Left ventricle myocardium superior (tissue), 1 donor: ENCODE data around the gene FAM78B. TPM values are rescaled to one million over a fixed set of nuclear protein-coding genes. Genes with fewer than 3 reads are reported as not detected.

Experiments used
- ATAC-seq: fragments of 200-7000 bp; cut with Tn5 transposase; one replicate; pipeline ENCODE4 v1.9.1; 2020; ENCODE audit warnings: mild to moderate bottlenecking, moderate library complexity
- DNase-seq: peaks from one replicate; pipeline ENCODE4 v3.0.0-alpha.2; 2020
- intact Hi-C: fragments of 100-400 bp; cut with micrococcal nuclease; formaldehyde crosslinking; loops from one replicate; pipeline ENCODE4 v1.11.0; 2022
- total RNA-seq: library from RNA; stranded (reverse); fragmentation: NEBNext Ultra II Directional; extraction: Animal tissue kit (Norgen Biotek cat#: 25700); gene quantifications from one replicate; pipeline ENCODE4 v1.2.1, GENCODE V29; 2021
- donor health status: DM: no; HTN: yes; CAD: no; lungs with severe emphysema.

Gene FAM78B
- total RNA-seq, 1 donor from 2014 or later: 3.8 TPM

DNA sequence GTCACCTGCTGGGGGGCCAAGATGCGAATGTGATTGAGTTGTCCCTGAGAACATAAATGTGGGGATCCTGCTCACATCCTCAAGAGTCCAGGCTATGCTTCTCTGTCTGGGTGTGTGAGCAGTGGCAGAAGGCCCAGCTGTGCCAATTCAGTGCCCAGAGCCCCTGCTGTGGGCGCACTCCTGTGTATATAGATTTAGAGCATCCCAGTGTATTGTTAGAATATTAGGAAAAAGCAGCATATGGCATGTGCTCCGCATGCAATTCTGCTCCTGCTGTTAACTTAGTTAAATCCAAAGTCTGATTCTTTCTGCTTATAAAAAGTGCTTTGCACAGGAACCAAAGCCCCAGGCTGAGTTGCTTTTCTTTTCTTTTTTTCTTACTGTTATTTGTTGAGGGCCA, 37.8 kb downstream of the FAM78B start:
- DNase-seq (no peak), ATAC-seq (no peak)
- intact Hi-C loops: no loop called here

DNA sequence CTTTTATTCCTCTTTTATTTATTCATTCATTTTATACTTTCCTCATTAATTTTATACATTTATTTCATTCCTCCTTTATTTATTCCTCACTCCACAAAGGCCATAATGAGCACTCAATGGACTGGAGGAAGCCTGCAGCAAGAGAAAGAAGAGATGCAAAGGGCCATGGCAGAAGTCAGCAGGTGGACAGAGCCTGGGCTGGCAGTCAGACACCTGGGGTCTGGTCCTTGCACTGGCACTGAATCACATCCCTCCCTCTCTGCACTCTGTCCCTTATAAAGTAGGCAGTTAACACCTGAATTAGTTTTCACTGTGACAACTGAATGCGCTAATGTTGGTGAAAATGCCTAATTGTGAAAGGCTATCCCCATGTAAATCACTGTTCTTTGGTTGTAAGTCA, 38.6 kb downstream of the FAM78B start:
- ATAC-seq (no peak), DNase-seq (no peak)
- intact Hi-C loops: no loop called here

DNA sequence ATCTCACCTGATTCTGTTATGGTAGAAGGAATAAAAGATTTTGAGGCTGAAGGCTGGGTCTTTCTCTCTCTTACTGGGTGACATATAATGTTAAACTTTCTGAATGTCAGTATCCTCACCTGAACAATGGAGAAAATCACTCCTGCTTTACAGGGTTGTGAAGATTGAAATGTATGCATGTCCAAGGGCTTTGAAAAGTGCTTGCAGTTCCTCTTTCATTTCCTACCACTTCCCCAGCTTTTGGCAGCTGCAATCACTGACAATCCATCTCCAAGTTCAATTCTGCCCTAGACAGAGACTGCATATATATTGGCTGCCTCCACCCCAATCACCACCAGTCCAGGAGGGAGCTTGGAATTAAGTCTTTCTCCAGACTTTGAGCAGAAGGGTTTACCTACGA, 39.8 kb downstream of the FAM78B start:
- intact Hi-C loops: no loop called here
- DNase-seq: no peak
- ATAC-seq: no peak

DNA sequence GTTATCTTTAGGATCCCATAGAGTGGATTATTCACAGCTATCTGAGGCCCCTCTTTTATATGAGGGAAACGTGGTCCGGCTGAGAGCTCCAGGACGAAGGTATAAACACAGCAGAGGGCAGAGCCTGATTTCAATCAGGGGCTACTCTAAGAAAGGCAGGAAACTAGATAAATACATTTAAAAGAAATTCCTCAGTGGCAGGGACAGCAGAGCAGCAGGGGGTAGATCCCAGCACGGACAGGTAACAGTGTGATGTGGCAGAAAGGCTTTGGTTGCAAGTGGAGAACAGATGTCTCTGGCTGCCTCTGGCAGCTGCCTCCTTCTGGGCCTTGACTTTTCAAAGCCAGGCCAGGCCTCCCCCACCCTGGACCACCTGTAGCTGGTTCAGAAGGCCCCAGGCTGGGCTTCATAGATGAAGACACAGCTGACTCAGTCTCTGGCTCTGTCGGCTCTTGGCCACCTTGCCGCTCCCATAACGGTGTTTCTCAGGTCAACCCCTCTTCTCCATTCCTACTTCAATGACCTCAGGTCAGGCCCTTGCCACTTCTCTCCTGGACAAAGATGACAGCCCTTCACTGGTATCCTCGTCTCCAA, 43.8 kb downstream of the FAM78B start:
- intact Hi-C loops: no loop called here

DNA sequence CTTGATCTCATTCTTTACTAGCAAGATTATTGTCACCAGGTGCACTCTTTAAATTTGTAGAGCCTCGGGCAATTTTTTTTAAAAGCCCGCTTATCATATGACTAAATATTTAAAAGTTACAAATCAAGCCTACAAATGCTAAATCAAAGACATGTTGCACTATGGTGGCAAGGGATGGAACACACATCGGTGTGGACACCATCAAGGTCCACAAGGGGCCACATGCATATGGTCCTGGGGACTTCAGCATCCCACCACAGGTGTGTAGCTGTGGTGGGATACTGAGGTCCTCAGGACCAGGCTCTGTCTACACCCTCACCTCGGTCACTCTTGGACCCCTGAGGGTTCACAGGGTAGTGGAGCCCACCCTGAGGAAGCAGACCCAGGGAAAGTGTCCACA, 45.8 kb downstream of the FAM78B start:
- DNase-seq (no peak), ATAC-seq (no peak)
- intact Hi-C loops: no loop called here

More for the DNA sequence above, 43.8 kb downstream of the FAM78B start:
- DNase-seq (no peak), ATAC-seq (no peak)

DNA sequence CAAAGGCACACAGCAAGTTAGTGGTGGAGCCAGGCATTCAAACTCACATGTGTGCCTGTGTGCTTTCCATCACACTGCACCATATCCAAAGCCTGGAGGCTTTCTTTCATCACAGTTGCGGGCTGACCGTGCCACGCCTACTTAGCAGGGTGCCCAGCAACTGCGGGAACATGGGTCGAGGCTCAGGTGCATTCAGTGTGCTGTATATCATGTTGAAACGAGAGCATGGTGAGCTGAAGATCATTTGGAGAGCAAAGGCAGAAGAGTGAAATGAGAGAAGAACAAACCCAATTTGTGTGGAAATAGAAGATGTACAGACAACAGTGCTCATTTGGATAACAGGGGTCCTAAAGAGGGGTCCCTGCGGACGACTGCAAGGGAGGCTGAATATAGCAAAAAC, 46.5 kb downstream of the FAM78B start:
- intact Hi-C loops: no loop called here
- DNase-seq: no peak

DNA sequence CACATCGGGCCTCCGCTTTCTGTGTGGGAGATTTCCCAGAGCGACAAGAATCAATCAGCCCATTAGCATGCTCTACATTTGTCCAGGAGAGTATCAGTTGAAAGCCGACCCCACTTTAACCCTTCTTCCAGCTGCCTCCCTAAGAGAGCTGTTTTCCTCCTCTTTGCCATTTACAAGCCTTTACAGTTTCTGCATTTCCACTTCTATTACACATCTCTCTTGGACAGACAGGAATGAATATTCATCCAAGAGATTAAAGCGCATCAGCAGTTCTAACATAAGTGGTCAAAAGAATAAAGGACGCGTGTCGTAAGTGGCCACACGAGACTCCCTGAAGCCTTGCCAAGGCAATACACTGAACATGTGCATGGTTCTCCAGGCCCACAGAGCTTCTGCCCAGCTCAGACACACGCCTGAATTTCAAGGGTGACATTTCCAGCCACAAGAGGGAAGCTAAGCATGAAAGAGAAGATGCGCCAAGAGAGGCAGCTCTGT, 47.3 kb downstream of the FAM78B start:
- intact Hi-C loops: no loop called here
- ATAC-seq: no peak
- no peak for DNase-seq

More for the DNA sequence above, 46.5 kb downstream of the FAM78B start:
- no peak for ATAC-seq

DNA sequence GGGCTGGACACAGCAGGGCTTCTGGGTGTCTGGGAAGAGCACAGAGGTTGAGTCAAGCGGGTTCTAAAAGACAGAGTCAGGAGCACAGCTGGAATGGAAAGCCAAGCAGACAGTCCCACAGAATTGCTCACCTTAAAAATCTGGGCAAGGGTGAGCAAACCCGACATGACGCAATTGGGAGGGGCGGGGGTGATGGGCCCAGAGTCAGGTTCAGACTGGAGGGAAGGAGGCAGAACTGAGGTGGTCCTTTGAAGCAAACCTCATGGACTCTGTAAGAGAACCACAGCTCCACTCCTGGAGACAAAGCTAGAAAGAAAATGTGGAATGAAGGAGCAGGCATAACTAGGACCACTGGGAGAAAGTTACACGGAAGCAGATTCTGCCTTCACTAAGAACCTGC, 49.0 kb downstream of the FAM78B start:
- no peak for DNase-seq
- no peak for ATAC-seq
- intact Hi-C loops: no loop called here

DNA sequence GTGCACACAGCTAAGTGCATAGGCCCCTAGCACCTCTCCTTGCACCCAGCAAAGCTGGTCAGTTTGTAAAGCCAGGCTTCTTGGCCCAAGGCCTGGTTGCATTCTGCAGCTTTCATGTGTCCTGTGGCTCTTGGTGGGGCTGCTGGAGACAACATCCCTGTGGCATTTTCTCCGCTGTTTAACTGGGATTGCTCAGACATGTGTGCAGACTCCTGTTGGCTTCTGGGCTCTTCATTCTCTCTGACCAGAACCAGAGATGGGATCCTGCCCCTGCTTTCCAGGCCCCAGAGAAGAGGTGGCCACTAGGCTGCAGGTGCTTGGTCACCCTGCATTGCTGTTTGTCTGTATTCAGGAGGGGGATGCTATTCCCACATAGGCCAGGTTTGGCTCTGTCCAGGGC, 50.8 kb downstream of the FAM78B start:
- intact Hi-C loops: no loop called here
- DNase-seq (no peak), ATAC-seq (no peak)

DNA sequence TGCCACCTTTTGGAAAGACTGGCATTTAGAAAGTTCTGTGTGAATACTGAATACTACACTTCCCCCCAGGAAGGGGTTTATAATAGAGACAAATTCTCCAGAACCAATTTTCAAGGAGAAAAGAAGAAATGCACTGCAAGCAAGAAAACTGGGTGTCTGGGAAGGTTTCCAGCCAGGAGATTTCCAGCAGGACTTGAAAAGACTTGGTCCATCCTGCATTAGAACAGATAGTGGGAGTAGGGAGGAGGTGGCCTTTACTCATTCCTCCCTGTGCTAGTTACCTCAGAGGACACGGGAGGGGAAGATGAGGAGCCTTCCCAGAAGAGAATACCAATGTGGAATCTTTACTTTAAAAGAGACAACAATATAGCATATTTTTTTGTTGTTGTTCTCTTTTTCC, 52.4 kb downstream of the FAM78B start:
- intact Hi-C loops: no loop called here
- DNase-seq: no peak
- no peak for ATAC-seq

DNA sequence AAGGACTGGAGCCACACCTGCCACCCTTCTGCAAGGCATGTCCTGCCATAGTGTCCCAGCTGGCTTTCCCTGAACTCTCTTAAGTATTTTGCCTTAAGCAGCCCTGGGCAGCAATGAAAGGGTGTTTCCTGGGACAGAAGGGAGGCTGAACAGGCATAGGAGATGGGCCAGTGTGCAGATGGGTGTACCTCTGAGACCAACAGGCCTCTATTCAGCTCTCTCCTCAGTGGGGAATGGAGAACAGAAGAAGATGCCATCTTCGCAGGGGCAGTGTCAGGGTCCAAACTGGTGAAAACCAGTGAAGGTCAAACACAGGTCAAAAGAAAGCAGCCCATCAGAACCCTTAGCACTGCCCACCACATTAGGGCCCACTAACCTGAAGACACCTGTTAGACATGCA, 53.2 kb downstream of the FAM78B start:
- DNase-seq: no peak
- intact Hi-C loops: no loop called here
- no peak for ATAC-seq

DNA sequence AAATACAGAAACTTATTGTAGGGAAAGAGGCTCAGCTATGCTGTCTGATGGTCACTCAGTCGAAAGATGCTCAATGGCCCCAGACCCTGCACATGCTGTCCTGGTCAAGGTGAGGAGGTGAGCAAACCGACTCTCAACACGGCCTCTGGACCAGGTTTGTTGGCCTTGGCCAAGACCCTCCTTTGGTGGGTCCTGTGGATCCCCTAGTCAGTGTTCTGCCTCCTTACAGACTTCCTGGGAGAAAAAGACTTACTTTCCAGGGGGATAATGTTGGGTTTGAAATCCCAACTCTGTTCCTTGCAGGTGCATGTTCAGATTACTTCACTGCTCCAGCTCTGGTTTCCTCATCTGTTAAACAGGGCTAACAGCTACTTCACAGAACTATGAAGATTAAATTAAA, 53.8 kb downstream of the FAM78B start:
- DNase-seq (no peak), ATAC-seq (no peak)
- intact Hi-C loops: no loop called here

DNA sequence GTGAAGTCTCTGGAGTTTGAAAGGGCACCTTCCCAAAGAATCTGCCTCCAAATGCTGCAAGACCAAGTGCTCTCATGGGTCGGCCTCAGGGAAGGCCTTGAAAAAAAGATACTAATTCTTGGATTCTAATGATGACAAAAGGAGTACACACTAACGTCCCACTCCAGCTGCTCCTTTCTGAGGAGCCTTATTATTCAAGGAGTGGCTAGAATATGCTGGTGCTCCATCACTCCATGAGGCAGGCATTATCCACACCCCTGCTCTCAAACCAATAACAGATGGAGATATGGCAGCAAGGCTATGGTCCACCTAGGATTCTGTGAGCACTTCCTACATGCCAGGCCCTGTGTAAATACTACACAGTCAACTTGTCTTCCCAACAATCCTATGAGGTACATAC, 54.4 kb downstream of the FAM78B start:
- ATAC-seq (no peak), DNase-seq (no peak)
- intact Hi-C loops: no loop called here

DNA sequence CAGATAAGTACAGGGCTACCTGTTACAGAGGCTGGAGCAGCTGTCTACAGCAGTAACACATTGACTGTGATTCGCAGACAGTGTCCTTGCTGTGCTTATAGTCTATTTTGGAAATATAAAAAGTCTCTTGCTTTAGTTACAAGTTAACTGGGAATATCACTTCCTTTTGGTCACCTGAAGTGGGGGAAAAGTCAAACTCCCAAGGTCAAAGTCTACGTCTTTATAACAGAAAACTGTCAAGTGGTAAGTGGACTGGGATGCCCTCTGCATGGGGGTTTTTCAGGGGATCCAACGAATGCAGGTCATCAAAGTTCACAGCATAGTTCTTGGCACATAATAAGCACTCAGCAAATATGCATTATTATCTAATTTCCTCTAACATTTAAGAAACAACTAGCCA, 55.4 kb downstream of the FAM78B start:
- ATAC-seq: no peak
- intact Hi-C loops: no loop called here

DNA sequence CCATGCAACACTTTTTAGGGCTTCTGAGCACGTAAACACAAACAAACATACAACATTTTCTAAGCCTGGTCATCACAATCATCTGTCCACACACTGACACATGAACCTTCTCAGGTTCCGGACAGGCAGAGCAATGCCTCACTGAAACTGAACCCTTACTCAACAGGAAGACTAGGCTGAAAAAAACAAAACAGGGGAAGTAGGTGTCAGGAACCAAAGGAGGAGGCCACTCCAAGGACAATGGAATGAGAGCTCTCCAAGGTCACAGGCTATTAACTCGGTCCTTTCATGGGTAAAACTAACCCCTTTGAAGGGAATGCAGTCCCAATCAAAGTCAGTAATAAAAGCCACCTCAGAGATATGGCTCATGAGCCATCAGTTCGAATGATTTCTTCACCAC, 76.6 kb downstream of the FAM78B start:
- intact Hi-C loops: no loop called here
- DNase-seq (no peak), ATAC-seq (no peak)

More for the DNA sequence above, 55.4 kb downstream of the FAM78B start:
- no peak for DNase-seq

DNA sequence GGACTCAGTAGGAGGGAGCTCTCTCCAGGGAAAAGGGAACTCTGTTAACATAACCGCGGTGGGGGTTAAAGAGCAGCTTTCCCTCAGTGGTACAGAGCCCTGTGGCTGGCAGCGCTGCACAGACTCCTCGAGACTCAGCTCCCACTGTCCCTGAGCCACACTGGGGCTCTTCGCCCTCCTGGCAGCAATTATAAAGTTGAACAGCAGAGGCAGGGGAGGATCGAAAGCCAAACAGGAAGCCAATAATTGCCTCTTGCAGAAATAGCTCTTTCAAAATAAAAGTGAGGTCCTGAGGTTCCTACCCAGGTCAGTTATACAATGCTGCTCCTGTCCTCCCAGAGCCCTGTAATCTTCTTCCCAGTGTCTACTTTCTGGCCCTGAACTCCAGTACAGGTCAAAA, 77.0 kb downstream of the FAM78B start:
- intact Hi-C loops: no loop called here
- ATAC-seq (no peak), DNase-seq (no peak)

DNA sequence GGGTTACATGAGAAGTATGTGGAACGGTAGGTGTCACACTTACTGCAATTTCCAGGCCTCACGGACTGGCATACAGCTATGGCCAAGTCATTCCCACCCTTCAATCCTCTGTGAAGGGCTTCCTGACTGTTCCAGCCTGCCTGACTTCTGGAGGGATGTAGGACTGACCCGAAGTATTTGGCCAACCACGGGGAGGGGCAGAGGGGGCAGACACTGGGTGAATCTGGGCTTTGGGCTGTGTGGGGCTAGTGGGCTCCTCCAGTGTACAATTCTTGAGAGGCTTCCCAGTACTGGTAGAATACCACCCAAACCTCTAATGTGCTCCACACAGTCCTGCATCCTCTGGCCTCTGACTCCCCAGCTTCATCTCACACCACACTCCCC, 78.2 kb downstream of the FAM78B start:
- ATAC-seq (no peak), DNase-seq (no peak)
- intact Hi-C loops: no loop called here

DNA sequence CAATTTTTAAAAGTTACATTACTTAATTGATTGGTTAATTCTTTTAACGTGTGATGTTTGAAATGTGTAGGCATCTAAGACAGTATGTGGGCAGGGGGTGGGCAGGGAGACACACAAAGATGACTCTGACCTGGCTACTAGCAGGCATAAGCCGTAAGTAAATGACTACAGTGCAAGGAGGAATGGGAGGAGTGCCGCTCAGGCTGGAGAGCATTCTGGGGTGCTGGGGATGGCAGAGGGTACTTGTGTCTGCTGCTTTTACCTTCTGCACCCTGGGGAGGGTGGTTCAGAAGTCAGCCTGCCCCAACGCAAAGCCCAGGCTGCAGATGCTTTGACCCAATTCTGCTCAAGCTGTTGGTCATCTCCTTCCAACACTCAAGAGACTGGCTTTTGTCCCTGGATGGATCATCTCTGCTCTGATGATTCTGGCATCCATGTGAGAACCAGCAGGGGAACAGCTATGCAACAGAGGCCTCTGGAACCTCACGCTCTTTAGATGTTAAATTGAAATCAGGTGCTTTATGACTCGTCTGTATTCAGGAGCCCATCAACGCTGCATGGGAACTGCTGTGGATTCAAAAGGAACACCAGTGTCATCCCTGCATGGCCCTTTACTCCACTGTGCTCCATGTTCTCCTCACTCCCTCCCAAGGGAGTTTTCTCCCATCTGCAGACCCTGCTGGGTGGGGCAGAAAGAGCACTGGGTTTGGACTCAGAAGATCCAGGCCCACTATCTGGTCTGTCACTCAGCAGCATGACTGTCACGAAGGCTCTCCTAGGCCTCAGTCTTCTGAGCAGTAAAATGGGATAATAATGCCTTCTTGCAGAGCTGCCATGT, 78.8 kb downstream of the FAM78B start:
- no peak for ATAC-seq
- no peak for DNase-seq
- intact Hi-C loops: no loop called here

DNA sequence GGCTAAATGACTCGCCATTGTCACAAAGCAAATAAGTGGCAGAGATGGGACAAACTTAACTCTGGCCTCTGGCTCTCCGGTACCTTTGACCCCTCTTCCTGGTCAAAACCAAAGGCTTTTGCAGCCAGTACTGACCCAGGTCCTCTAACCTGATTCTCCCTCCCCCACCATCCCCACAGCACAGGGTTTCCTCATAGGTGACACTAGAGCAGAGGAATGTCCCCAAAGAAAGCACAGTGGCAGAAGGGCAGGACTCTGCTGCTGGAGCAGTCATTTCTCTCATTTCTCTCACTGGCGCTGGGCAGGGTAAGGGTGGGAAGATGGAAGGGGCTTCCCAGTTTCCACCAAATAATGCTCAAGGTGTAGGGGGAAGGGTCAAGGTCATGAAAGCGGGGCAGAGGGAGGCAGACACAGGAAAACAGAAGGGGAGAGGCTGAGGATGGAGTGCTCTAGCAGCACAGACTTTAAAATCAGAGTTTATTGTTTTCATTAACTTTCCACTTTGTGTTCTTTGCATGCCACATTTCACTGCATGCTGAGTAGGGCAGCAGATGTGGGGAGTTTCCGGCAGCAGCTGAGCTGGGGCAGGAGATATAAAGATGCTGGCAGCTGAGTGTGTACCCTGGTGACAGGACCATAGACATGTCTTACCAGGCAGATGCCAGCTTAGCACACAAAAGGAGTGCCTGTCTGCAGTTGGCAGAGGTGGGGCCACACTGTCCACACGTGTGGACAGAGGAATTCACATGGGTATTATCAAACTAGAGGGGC, 80.5 kb downstream of the FAM78B start:
- DNase-seq (no peak), ATAC-seq (no peak)
- intact Hi-C loops: no loop called here

DNA sequence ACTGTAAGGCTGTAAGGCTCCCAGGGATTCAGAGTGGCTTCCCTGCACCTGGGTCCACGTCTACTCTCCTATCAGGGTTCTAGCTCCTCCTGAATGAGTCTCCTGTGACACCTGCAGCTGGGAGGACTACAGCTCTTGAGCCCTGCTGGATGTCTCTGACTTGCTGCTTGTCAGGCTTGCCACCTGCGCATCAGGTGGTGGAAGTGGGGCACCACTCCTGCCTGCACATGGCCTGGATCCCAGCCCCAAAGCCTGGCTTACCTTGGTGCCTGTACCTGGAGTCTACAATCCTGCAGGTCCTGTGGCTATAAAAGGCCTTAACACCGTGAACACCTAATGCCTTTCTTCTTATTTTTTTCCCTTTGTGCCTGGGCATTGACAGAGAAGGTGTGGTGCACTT, 82.2 kb downstream of the FAM78B start:
- ATAC-seq: no peak

More for the DNA sequence above, 82.2 kb downstream of the FAM78B start:
- no peak for DNase-seq
- intact Hi-C loops: no loop called here
